ENCODE results near the gene CIB1. TPM values are rescaled to one million over a fixed set of nuclear protein-coding genes. Genes with fewer than 3 reads are reported as not detected.

CIB1 gene
- polyA plus RNA-seq, 2 of the 4 experiments (the other 2 are of a cell fraction): 84.1 to 120 TPM

DNA sequence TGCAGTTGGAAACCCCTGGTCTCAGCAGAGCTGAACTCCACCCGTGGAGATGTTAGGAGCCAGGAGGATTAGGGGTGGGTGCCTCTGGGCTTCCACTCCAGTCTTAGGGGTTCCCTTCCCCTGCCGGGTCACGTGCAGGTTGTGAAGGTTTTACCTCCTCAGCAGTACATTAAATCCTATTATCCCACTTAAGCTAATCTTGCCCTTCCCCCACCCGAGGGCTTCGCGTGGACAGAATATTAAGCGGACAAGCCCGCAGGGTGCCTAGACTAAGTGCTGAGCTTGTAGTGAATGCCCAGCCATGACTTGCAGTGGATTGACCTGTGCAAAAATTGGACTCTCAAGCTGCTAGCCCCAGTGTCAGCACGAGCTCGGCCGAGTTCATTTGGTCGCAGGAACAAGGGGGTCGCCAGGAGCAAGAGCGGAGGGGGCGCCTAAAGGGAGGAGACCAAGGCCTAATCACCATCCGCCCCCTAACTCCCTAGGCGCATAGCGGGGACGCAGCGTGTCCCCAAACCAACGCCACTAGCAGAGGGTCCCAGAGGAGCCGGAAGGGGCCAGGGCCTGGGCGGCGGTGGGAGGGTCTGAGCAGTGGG is 33.1 kb downstream of the CIB1 start (continued):
- TF ChIP-seq, protein P1, sequence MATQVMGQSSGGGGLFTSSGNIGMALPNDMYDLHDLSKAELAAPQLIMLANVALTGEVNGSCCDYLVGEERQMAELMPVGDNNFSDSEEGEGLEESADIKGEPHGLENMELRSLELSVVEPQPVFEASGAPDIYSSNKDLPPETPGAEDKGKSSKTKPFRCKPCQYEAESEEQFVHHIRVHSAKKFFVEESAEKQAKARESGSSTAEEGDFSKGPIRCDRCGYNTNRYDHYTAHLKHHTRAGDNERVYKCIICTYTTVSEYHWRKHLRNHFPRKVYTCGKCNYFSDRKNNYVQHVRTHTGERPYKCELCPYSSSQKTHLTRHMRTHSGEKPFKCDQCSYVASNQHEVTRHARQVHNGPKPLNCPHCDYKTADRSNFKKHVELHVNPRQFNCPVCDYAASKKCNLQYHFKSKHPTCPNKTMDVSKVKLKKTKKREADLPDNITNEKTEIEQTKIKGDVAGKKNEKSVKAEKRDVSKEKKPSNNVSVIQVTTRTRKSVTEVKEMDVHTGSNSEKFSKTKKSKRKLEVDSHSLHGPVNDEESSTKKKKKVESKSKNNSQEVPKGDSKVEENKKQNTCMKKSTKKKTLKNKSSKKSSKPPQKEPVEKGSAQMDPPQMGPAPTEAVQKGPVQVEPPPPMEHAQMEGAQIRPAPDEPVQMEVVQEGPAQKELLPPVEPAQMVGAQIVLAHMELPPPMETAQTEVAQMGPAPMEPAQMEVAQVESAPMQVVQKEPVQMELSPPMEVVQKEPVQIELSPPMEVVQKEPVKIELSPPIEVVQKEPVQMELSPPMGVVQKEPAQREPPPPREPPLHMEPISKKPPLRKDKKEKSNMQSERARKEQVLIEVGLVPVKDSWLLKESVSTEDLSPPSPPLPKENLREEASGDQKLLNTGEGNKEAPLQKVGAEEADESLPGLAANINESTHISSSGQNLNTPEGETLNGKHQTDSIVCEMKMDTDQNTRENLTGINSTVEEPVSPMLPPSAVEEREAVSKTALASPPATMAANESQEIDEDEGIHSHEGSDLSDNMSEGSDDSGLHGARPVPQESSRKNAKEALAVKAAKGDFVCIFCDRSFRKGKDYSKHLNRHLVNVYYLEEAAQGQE (IDR thresholded peaks at IDR 0.05): no peak
- TF ChIP-seq, protein P2, sequence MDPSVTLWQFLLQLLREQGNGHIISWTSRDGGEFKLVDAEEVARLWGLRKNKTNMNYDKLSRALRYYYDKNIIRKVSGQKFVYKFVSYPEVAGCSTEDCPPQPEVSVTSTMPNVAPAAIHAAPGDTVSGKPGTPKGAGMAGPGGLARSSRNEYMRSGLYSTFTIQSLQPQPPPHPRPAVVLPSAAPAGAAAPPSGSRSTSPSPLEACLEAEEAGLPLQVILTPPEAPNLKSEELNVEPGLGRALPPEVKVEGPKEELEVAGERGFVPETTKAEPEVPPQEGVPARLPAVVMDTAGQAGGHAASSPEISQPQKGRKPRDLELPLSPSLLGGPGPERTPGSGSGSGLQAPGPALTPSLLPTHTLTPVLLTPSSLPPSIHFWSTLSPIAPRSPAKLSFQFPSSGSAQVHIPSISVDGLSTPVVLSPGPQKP (IDR thresholded peaks at IDR 0.05; ENCODE audit: low read depth, low read length): no peak

DNA sequence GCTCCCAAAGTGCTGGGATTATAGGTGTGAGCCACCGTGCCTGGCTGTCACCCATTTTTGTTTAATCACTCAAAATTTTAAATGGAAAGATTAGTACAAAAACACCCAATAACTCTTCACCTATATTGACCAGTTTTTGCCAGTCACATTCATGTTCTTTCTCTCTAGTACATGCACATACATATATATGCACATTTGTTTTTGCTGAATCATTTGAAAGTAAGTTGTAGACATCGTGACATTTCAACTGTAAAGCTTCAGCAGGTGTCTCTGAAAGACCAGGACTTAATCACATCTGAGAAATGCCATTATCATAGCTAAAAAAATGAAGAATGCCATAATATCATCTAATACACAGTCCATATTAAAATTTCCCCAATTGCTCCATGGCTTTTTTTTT is 39.1 kb downstream of the CIB1 start:
- Histone ChIP-seq H3K4me2 (no peak overlapping the region), H3K4me1 (peaks cover 51% of the 10 kb centered on the region), H3K9me3 (no peaks in the 10 kb centered on the region), H3K27ac (peak overlapping the region in 1 of 2 experiments; percentile 22; a peak in 1 of 6 replicates), H3K4me3 (no peak overlapping the region)
- POLR2A ChIA-PET: interaction anchor here (0.9 to 1.3 kb wide), 2 partner anchors 21 to 28 kb away, joined by 5 read pairs; no protein-coding TSS in a partner anchor
- FAIRE-seq: no peak
- WGBS (ENCODE audit: missing lambda C conversion rate): 81% methylated on average over 2 of the region's 2 CpGs
- DNase-seq (ENCODE audit: low read depth in 1 of 2, low spot score in 1 of 2): no peak
- CTCF ChIA-PET: interaction anchor here (0.6 to 7.4 kb wide), 6 partner anchors 10 to 404 kb away, joined by 4 to 68 read pairs (median 6); no protein-coding TSS in a partner anchor
- ATAC-seq: no peak
- TF ChIP-seq MAFK (IDR thresholded peaks at IDR 0.05; ENCODE audit: partially characterized antibody) (peak; percentile 66), NFE2L2 (conservative IDR thresholded peaks at IDR 0.05; ENCODE audit: low read length) (peak; percentile 51; the same call in 1 of the 2 replicates), CEBPB (IDR thresholded peaks at IDR 0.05) (no peak)

DNA sequence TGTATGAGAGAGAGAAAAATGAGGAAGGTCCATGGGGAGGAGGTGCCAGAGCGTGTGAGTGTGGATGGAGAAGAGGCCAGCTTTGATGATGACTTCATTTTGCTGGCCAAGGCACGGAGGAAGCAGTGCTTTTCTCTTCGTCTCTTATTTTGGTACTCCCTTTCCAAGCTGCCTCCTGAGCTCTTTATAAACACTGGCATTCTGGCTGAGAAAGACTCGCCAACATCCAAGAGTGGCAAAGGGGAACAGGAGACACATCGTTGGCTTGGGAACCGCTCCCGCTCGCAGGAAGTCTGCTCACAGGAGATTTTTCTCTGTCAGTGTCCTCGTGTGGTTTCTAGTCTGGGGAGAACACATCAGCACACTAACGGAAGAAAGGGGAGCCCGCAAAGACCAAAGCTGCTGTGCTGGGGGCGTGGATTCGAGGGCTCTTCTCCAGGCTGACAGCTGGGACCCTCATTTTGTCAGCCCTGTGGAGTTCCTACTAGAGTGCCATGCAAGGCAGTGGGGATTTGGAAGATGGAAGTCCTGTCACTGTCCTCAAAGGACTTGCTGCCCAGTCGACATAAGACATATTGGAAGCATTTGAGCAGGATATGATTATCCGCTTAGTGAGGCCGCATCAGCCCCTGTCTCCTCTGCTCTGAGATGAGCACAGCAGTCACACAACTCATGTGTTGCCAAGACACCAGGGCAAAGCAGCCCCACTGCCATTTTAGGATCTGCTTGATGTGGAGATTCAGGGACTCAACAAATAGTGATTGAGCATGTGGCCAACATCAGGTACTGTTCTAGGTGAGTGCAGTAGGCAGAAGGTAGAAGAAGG is 40.6 kb downstream of the CIB1 start:
- H3K4me1 ChIP-seq: peaks cover 55% of the 10 kb centered on the region
- no peak for ATAC-seq
- H3K4me3 ChIP-seq: no peak overlapping the region
- DNase-seq (ENCODE audit: low read depth in 1 of 2, low spot score in 1 of 2): no peak
- peak overlapping the region; percentile 61 for H3K4me2 ChIP-seq
- TF ChIP-seq, protein P3, sequence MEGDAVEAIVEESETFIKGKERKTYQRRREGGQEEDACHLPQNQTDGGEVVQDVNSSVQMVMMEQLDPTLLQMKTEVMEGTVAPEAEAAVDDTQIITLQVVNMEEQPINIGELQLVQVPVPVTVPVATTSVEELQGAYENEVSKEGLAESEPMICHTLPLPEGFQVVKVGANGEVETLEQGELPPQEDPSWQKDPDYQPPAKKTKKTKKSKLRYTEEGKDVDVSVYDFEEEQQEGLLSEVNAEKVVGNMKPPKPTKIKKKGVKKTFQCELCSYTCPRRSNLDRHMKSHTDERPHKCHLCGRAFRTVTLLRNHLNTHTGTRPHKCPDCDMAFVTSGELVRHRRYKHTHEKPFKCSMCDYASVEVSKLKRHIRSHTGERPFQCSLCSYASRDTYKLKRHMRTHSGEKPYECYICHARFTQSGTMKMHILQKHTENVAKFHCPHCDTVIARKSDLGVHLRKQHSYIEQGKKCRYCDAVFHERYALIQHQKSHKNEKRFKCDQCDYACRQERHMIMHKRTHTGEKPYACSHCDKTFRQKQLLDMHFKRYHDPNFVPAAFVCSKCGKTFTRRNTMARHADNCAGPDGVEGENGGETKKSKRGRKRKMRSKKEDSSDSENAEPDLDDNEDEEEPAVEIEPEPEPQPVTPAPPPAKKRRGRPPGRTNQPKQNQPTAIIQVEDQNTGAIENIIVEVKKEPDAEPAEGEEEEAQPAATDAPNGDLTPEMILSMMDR (IDR thresholded peaks at IDR 0.05): no peak
- no peak for TF ChIP-seq SREBF2 (IDR thresholded peaks at IDR 0.05)
- H3K9me3 ChIP-seq: no peaks in the 10 kb centered on the region
- WGBS (ENCODE audit: missing lambda C conversion rate): 92% methylated on average over 16 of the region's 16 CpGs
- CTCF ChIA-PET: interaction anchor here (0.8 to 7.4 kb wide), 9 partner anchors 8 to 50 kb away, joined by 3 to 68 read pairs (median 4); partner anchors contain the start of gene SEMA4B
- POLR2A ChIA-PET: interaction anchor here (1.4 to 2.4 kb wide), 2 partner anchors 8 to 19 kb away, joined by 5 to 22 read pairs; partner anchors contain the start of gene SEMA4B
- peak overlapping the region; percentile 74 to 89 for H3K27ac ChIP-seq
- no peak for FAIRE-seq

DNA sequence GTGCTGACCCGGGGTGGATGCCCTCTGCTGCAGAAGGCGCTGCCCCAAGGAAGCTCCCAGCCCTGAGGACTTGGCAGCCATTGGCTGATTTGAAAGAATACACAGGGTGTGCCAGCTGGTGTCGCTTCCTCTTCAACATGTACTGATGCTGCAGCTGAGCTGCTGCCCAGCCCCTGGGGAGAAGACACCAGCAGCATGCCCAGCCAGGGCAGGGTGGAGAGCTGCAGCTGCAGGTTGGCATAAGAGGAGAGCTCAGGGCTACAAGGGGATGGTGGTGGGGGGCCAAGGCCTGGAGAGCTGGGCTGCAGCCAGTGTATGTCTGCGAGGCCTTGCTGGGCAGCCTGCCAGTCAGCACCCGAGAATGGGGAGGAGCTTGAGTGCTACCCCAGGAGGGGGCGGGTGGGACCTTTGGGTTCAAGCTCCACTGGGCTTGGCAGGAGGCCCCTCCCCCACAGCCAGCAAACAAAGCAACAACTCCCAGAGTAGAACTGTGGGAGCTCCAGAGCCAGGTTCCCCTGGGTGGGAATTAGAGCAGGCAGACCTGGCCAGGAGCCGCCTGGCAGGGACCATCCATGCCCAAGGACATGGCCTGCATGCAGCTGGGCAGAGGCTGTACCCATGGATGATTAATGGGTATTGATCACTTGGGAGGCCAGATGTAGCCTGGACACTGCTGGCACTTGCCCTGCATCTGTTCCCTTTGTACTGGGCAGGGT is 41.8 kb downstream of the CIB1 start:
- DNase-seq (ENCODE audit: low read depth in 1 of 2, low spot score in 1 of 2): peak in 1 of 2 experiments; percentile 92
- POLR2A ChIA-PET: interaction anchor here (0.7 to 2.4 kb wide), 6 partner anchors 9 to 42 kb away, joined by 3 to 22 read pairs (median 4); partner anchors contain the start of genes CIB1, GDPGP1 and SEMA4B
- TF ChIP-seq FOXS1 (CRISPR knock-in tag; IDR thresholded peaks at IDR 0.05): no peak
- TF ChIP-seq HDAC2 (IDR thresholded peaks at IDR 0.05): no peak
- no peak for TF ChIP-seq EHMT2 (IDR thresholded peaks at IDR 0.05; ENCODE audit: low read depth)
- TF ChIP-seq POLR2A (IDR thresholded peaks at IDR 0.05; ENCODE audit: low read length): no peak
- TF ChIP-seq ZFP36 (IDR thresholded peaks at IDR 0.05; ENCODE audit: borderline replicate concordance, partially characterized antibody): no peak
- no peak for TF ChIP-seq HOXB5 (CRISPR knock-in tag; IDR thresholded peaks at IDR 0.05)
- TF ChIP-seq SMC3 (IDR thresholded peaks at IDR 0.05): 0 out of 3 replicates have a peak, but pooled peaks have one; percentile 9
- TF ChIP-seq, protein P1 (IDR thresholded peaks at IDR 0.05): no peak
- no peak for TF ChIP-seq KDM5A (IDR thresholded peaks at IDR 0.05)
- TF ChIP-seq TFCP2L1 (CRISPR knock-in tag; IDR thresholded peaks at IDR 0.05): no peak

More for the DNA sequence above, 41.8 kb downstream of the CIB1 start:
- ATAC-seq: peak; percentile 84 to 85
- no peaks in the 10 kb centered on the region for H3K9me3 ChIP-seq
- H3K27ac ChIP-seq: peak overlapping the region; percentile 74 to 89
- no peak for FAIRE-seq
- 5% methylated on average over 7 of the region's 7 CpGs for WGBS (ENCODE audit: missing lambda C conversion rate)
- H3K4me1 ChIP-seq: peaks cover 55% of the 10 kb centered on the region
- peak overlapping the region; percentile 61 for H3K4me2 ChIP-seq
- CTCF ChIA-PET: interaction anchor here (0.8 to 7.4 kb wide), 12 partner anchors 9 to 220 kb away, joined by 3 to 68 read pairs (median 5); partner anchors contain the start of gene SEMA4B
- no peak overlapping the region for H3K4me3 ChIP-seq

Data from A549 (cell line).